HepG2 (cell line): ENCODE measurements around the gene CAPN10. TPM values are rescaled to one million over a fixed set of nuclear protein-coding genes. Genes with fewer than 3 reads are reported as not detected.

Experiments used
- AGO1 ChIP-seq: fragments of 200-400 bp; formaldehyde crosslinking; IDR thresholded peaks from 2 replicates; pipeline ENCODE4 v1.6.1; 2017; ENCODE audit warnings: mild to moderate bottlenecking, low read depth, low read length, moderate library complexity; ENCODE audit not compliant: poor library complexity, severe bottlenecking
- ZBTB38 ChIP-seq: sonication (generic); formaldehyde crosslinking; IDR thresholded peaks from 2 replicates; pipeline ENCODE4 v1.5.1; 2020; ENCODE audit warnings: mild to moderate bottlenecking, missing genetic modification reagents
- ZNF276 ChIP-seq: sonication (generic); formaldehyde crosslinking; IDR thresholded peaks from 2 replicates; pipeline ENCODE4 v1.4.0; 2020; ENCODE audit warnings: mild to moderate bottlenecking, low read depth, missing genetic modification reagents
- ZNF768 ChIP-seq: sonication (generic); formaldehyde crosslinking; IDR thresholded peaks from 2 replicates; pipeline ENCODE4 v1.4.0; 2020; ENCODE audit warnings: missing genetic modification reagents
- polyA plus RNA-seq, 8 experiments: library from polyadenylated mRNA; depleted of rRNA in 3 of 8; stranded (reverse) in 7 of 8; unstranded in 1 of 8; fragments of >200 nt; fragmentation: Illumina TruSeq in 4 of 8; extraction: Trizol in 4 of 8; gene quantifications; 2 replicates each; pipeline versions ENCODE4 v1.2.1 to v1.2.3, GENCODE V29; 2011 to 2016; ENCODE audit warnings: low read depth in 4 of 8, missing spikeins in 1 of 8, mixed read lengths in 1 of 8; ENCODE audit not compliant: insufficient read depth in 1 of 8
- total RNA-seq, 5 experiments: library from RNA; depleted of rRNA; stranded (reverse); fragments of >200 nt; fragmentation: Illumina TruSeq; extraction: Trizol; gene quantifications; 2 replicates each; pipeline ENCODE4 v1.2.3, GENCODE V29; 2016; ENCODE audit warnings: low read depth in 1 of 5
- TF ChIP-seq, protein P1 (sequence below), 2 experiments: fragments of 450-650 bp in 1 of 2; sonication (generic) in 1 of 2; formaldehyde crosslinking in 1 of 2; IDR thresholded peaks; 2 replicates each; pipeline versions ENCODE4 v1.6.1 to v1.8.0; 2016 to 2022; ENCODE audit warnings: antibody characterized with exemption in 1 of 2, mild to moderate bottlenecking in 1 of 2, missing genetic modification reagents in 1 of 2
- TF ChIP-seq, protein P2 (sequence below): IDR thresholded peaks from 2 replicates; pipeline ENCODE4 v1.6.1; 2016; ENCODE audit warnings: mild to moderate bottlenecking
- TF ChIP-seq, protein P3 (sequence below): sonication (generic); formaldehyde crosslinking; IDR thresholded peaks from 2 replicates; pipeline ENCODE4 v1.4.0; 2020; ENCODE audit warnings: missing genetic modification reagents, borderline replicate concordance

The CAPN10 gene
- total and polyA plus RNA-seq, 2 of the 13 experiments (the other 11 are each of a cell fraction or from before 2014, with no cell fraction given), result 27.6 to 32.4 TPM

DNA sequence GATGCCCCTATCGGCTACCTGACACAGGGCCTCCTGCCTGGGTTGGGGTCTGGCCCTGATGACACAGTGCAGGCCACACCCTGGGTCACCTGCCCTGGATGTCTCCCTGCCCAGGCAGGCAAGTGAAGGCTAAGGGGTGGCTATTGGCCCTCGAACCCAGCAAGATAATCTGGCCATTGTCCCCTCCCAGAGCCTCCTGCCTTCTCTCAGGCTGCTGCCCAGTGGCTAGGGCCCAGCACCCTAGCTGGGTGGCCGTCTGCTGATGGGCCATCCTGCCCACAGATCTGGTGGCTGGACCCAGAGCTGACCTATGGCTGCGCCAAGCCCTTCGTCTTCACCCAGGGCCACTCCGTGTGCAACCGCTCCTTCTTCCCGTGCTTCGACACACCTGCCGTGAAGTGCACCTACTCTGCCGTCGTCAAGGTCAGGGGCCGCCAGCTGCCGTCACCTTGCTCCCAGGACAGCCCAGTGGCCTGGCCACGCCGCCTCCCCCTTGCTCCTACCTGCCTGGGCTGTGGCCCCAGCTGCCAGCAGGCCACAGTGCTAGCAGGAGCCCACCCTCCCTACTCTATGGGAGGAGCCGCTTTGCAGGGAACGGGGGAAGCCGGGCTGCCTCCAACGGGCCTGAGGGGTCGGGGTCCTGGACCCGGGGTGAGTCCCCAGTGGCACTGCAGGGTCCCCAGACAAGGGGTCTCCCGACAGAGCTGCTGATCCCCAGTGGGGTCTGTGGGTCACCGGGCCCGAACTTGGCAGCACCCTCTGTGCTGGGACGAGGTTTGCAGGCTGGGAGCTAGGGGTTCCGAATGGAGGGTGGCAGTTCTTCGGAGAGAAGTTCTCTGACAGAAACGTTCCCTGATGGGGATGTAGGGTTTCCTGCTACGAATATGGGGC is 14.1 kb upstream of the CAPN10 start (continued):
- TF ChIP-seq, protein P1, sequence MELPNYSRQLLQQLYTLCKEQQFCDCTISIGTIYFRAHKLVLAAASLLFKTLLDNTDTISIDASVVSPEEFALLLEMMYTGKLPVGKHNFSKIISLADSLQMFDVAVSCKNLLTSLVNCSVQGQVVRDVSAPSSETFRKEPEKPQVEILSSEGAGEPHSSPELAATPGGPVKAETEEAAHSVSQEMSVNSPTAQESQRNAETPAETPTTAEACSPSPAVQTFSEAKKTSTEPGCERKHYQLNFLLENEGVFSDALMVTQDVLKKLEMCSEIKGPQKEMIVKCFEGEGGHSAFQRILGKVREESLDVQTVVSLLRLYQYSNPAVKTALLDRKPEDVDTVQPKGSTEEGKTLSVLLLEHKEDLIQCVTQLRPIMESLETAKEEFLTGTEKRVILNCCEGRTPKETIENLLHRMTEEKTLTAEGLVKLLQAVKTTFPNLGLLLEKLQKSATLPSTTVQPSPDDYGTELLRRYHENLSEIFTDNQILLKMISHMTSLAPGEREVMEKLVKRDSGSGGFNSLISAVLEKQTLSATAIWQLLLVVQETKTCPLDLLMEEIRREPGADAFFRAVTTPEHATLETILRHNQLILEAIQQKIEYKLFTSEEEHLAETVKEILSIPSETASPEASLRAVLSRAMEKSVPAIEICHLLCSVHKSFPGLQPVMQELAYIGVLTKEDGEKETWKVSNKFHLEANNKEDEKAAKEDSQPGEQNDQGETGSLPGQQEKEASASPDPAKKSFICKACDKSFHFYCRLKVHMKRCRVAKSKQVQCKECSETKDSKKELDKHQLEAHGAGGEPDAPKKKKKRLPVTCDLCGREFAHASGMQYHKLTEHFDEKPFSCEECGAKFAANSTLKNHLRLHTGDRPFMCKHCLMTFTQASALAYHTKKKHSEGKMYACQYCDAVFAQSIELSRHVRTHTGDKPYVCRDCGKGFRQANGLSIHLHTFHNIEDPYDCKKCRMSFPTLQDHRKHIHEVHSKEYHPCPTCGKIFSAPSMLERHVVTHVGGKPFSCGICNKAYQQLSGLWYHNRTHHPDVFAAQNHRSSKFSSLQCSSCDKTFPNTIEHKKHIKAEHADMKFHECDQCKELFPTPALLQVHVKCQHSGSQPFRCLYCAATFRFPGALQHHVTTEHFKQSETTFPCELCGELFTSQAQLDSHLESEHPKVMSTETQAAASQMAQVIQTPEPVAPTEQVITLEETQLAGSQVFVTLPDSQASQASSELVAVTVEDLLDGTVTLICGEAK (IDR thresholded peaks at IDR 0.05), result no peak
- TF ChIP-seq, protein P1 (CRISPR knock-in tag; IDR thresholded peaks at IDR 0.05), result 0 out of 2 replicates have a peak, but pooled peaks have one; percentile 10
- TF ChIP-seq, protein P2, sequence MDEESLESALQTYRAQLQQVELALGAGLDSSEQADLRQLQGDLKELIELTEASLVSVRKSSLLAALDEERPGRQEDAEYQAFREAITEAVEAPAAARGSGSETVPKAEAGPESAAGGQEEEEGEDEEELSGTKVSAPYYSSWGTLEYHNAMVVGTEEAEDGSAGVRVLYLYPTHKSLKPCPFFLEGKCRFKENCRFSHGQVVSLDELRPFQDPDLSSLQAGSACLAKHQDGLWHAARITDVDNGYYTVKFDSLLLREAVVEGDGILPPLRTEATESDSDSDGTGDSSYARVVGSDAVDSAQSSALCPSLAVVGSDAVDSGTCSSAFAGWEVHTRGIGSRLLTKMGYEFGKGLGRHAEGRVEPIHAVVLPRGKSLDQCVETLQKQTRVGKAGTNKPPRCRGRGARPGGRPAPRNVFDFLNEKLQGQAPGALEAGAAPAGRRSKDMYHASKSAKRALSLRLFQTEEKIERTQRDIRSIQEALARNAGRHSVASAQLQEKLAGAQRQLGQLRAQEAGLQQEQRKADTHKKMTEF, result no peak
- TF ChIP-seq ZNF768 (CRISPR knock-in tag) (peak; percentile 8; the same call in 1 of the 2 replicates), ZBTB38 (peak; percentile 57; the same call in 1 of the 2 replicates), AGO1 (peak; percentile 22), ZNF276 (CRISPR knock-in tag) (0 out of 2 replicates have a peak, but pooled peaks have one; percentile 10)
- TF ChIP-seq, protein P3, sequence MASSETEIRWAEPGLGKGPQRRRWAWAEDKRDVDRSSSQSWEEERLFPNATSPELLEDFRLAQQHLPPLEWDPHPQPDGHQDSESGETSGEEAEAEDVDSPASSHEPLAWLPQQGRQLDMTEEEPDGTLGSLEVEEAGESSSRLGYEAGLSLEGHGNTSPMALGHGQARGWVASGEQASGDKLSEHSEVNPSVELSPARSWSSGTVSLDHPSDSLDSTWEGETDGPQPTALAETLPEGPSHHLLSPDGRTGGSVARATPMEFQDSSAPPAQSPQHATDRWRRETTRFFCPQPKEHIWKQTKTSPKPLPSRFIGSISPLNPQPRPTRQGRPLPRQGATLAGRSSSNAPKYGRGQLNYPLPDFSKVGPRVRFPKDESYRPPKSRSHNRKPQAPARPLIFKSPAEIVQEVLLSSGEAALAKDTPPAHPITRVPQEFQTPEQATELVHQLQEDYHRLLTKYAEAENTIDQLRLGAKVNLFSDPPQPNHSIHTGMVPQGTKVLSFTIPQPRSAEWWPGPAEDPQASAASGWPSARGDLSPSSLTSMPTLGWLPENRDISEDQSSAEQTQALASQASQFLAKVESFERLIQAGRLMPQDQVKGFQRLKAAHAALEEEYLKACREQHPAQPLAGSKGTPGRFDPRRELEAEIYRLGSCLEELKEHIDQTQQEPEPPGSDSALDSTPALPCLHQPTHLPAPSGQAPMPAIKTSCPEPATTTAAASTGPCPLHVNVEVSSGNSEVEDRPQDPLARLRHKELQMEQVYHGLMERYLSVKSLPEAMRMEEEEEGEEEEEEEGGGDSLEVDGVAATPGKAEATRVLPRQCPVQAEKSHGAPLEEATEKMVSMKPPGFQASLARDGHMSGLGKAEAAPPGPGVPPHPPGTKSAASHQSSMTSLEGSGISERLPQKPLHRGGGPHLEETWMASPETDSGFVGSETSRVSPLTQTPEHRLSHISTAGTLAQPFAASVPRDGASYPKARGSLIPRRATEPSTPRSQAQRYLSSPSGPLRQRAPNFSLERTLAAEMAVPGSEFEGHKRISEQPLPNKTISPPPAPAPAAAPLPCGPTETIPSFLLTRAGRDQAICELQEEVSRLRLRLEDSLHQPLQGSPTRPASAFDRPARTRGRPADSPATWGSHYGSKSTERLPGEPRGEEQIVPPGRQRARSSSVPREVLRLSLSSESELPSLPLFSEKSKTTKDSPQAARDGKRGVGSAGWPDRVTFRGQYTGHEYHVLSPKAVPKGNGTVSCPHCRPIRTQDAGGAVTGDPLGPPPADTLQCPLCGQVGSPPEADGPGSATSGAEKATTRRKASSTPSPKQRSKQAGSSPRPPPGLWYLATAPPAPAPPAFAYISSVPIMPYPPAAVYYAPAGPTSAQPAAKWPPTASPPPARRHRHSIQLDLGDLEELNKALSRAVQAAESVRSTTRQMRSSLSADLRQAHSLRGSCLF (CRISPR knock-in tag), result no peak
